Endodermal cell (in vitro differentiated cells): ENCODE results near the gene SERPINE1. TPM values are rescaled to one million over a fixed set of nuclear protein-coding genes. Genes with fewer than 3 reads are reported as not detected.

Source experiments
- DNase-seq: peaks from one replicate; pipeline ENCODE4 v3.0.0-alpha.2; 2017
- H3K27ac ChIP-seq: 2 replicates; pipeline ENCODE4 v1.5.1; 2013; ENCODE audit warnings: mild to moderate bottlenecking, low read depth, low read length, moderate library complexity
- H3K27me3 ChIP-seq: 2 replicates; pipeline ENCODE4 v1.6.1; 2013; ENCODE audit warnings: mild to moderate bottlenecking, low read length, moderate library complexity; ENCODE audit not compliant: insufficient read depth, control insufficient read depth, poor library complexity, severe bottlenecking
- H3K36me3 ChIP-seq: 2 replicates; pipeline ENCODE4 v1.7.0; 2013; ENCODE audit warnings: mild to moderate bottlenecking, low read length, moderate library complexity; ENCODE audit not compliant: control insufficient read depth, insufficient read depth
- H3K4me1 ChIP-seq: one replicate; pipeline ENCODE4 v1.7.0; 2013; ENCODE audit warnings: low read length; ENCODE audit not compliant: control insufficient read depth, insufficient read depth
- H3K4me3 ChIP-seq: 2 replicates; pipeline ENCODE4 v1.5.1; 2013; ENCODE audit warnings: mild to moderate bottlenecking, low read length, moderate library complexity
- H3K9ac ChIP-seq: 2 replicates; pipeline ENCODE4 v1.6.1; 2013; ENCODE audit warnings: mild to moderate bottlenecking, low read length, moderate library complexity; ENCODE audit not compliant: poor library complexity, severe bottlenecking; ENCODE audit errors: extremely low read depth
- H3K9me3 ChIP-seq: 2 replicates; pipeline ENCODE4 v1.6.1; 2013; ENCODE audit warnings: mild to moderate bottlenecking, low read length, moderate library complexity; ENCODE audit not compliant: control insufficient read depth
- H3K27ac Mint-ChIP-seq: 2 replicates; pipeline ENCODE4 v1.8.0; 2020; ENCODE audit warnings: mixed read lengths
- H3K27me3 Mint-ChIP-seq: 2 replicates; pipeline ENCODE4 v1.8.0; 2021; ENCODE audit warnings: mild to moderate bottlenecking, mixed read lengths; ENCODE audit not compliant: insufficient read depth
- H3K36me3 Mint-ChIP-seq: 2 replicates; pipeline ENCODE4 v1.8.0; 2020; ENCODE audit warnings: low read depth, mixed read lengths
- H3K4me1 Mint-ChIP-seq: 2 replicates; pipeline ENCODE4 v1.8.0; 2020; ENCODE audit warnings: mixed read lengths
- H3K4me3 Mint-ChIP-seq: 2 replicates; pipeline ENCODE4 v1.8.0; 2020; ENCODE audit warnings: mild to moderate bottlenecking, moderate library complexity, mixed read lengths
- H3K9me3 Mint-ChIP-seq: 2 replicates; pipeline ENCODE4 v1.8.0; 2020; ENCODE audit warnings: mild to moderate bottlenecking, mixed read lengths
- WGBS, 2 experiments: methylation state at CpG; one replicate each; pipeline versions ENCODE4 v1.1.5 to v1.1.7; 2013; ENCODE audit warnings: missing lambda C conversion rate in 2 of 2, mixed read lengths in 1 of 2; ENCODE audit not compliant: insufficient coverage in 1 of 2, insufficient read length in 1 of 2; 5-methylcytosine and 5-hydroxymethylcytosine counted together
- total RNA-seq, 2 donors: library from RNA; stranded (reverse); fragmentation: NEBNext Ultra II Directional in 1 of 2; extraction: Animal tissue kit (Norgen Biotek cat#: 25700) in 1 of 2; gene quantifications; 2 replicates in 1 of 2; 3 replicates in 1 of 2; pipeline ENCODE4 v1.2.1, GENCODE V29; 2021
- TF ChIP-seq, protein P1 (sequence below): fragments of 200-600 bp; sonication (generic); conservative IDR thresholded peaks from 2 replicates; pipeline ENCODE4 v1.5.0; 2021; ENCODE audit warnings: antibody characterized with exemption, mild to moderate bottlenecking

The SERPINE1 gene
- total RNA-seq, 2 donors from 2014 or later: 0.89 to 4.9 TPM

GRCh38 chr7:101169110-101169837, 42.4 kb downstream of the SERPINE1 start:
- H3K36me3 ChIP-seq: no peaks in the 10 kb centered on the region
- H3K9ac ChIP-seq: no peak overlapping the region
- no peak for DNase-seq
- H3K4me3 ChIP-seq: no peak overlapping the region
- peaks cover 26% of the 10 kb centered on the region for H3K4me1 Mint-ChIP-seq
- H3K9me3 ChIP-seq: no peaks in the 10 kb centered on the region
- peaks cover 99% of the 10 kb centered on the region for H3K27me3 ChIP-seq
- peaks cover 2% of the 10 kb centered on the region for H3K36me3 Mint-ChIP-seq
- no peak overlapping the region for H3K27ac ChIP-seq
- H3K4me1 ChIP-seq: peaks cover 5% of the 10 kb centered on the region
- TF ChIP-seq, protein P1, sequence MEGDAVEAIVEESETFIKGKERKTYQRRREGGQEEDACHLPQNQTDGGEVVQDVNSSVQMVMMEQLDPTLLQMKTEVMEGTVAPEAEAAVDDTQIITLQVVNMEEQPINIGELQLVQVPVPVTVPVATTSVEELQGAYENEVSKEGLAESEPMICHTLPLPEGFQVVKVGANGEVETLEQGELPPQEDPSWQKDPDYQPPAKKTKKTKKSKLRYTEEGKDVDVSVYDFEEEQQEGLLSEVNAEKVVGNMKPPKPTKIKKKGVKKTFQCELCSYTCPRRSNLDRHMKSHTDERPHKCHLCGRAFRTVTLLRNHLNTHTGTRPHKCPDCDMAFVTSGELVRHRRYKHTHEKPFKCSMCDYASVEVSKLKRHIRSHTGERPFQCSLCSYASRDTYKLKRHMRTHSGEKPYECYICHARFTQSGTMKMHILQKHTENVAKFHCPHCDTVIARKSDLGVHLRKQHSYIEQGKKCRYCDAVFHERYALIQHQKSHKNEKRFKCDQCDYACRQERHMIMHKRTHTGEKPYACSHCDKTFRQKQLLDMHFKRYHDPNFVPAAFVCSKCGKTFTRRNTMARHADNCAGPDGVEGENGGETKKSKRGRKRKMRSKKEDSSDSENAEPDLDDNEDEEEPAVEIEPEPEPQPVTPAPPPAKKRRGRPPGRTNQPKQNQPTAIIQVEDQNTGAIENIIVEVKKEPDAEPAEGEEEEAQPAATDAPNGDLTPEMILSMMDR: no peak
- H3K27ac Mint-ChIP-seq: no peak overlapping the region
- H3K9me3 Mint-ChIP-seq: peaks cover 2% of the 10 kb centered on the region
- 5% methylated on average over 17 of the region's 18 CpGs; no CpG with 5 or more reads in 1 of the 2 experiments for WGBS, 2 experiments
- peak overlapping the region; percentile 3 for H3K4me3 Mint-ChIP-seq
- H3K27me3 Mint-ChIP-seq: peaks cover 100% of the 10 kb centered on the region

DNA sequence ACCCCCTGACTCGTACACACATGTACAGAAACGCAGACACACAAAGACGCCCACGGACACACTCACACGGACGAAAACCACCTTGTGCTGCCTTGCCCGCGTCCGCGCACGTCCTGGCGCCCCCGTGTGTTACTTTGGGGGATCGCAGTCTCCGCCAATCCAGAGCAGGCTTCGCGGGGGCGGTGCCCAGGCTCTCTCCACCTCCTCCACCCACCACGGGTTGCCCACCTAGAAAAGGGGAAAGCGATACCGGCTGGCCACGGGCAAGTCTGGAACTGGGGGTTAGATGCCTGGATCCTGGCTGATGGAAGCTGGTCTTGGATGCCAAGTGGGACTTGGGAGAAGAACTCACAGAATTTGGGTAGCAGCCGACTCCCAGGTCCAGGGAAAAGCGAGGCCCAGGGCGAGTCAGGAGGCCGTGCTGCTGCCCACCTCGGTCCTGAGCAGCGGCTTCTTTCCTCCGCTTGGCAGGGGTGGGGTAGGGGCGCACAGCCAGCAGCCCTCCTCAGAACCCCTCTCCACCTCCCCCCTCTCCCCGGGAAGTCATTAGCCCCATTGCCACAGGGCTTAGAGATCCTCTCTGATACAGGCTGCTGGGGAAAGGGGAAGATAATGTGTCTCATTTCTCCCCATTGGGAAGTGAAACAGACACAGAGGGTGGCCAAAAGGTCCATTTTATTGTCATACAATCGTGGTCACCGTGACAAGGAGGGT, 43.1 kb downstream of the SERPINE1 start:
- no peak overlapping the region for H3K27ac Mint-ChIP-seq
- TF ChIP-seq, protein P1: peak; percentile 92
- H3K27me3 ChIP-seq: peaks cover 99% of the 10 kb centered on the region
- 2 to 3% methylated on average over 20 to 33 of the region's 33 CpGs for WGBS, 2 experiments
- H3K36me3 Mint-ChIP-seq: peaks cover 2% of the 10 kb centered on the region
- H3K4me1 ChIP-seq: peaks cover 3% of the 10 kb centered on the region
- H3K4me3 ChIP-seq: no peak overlapping the region
- H3K4me3 Mint-ChIP-seq: peak overlapping the region; percentile 3
- no peak overlapping the region for H3K9ac ChIP-seq
- H3K27ac ChIP-seq: no peak overlapping the region
- no peaks in the 10 kb centered on the region for H3K36me3 ChIP-seq
- H3K4me1 Mint-ChIP-seq: peaks cover 25% of the 10 kb centered on the region
- H3K9me3 ChIP-seq: no peaks in the 10 kb centered on the region
- peak; percentile 95 for DNase-seq
- peaks cover 100% of the 10 kb centered on the region for H3K27me3 Mint-ChIP-seq
- H3K9me3 Mint-ChIP-seq: peaks cover 2% of the 10 kb centered on the region

DNA sequence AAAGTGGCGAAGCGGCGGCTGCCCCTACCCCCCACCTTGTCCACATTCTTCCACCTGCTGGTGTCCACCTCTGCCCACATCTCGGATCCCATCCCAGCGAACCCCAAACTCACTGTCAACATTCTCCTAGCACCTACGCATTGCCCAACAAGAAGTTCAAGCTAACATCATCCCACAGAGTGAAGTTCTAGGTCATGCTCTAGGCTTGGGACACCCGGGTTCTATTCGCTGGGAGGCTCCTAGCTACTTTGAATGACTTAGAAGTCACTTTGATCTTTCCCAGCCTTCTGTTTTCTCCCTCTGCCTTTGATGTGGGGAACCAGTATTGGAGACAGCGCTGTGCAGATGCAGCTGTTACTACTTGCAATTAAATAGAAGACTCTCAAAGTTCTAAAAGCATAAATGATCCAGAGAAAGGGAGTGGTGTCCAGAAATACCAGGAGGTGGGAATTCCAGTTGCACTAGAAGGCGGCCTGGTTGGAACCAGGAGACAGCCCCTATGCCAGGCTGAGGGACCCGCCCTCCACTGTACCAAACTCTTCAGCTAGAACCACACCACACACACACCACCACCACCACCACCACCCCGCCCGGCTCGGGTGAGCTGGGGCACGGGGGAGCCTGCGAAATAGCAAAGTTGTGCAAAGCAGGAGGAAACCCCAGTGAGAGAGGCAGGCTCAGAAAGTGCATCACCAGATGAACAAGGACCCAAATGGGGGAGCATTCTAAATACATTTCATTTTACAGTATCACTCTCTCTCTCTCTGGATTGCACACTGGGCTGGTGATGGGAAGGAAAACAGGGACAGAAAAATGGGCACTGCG, 43.9 kb downstream of the SERPINE1 start:
- H3K9ac ChIP-seq: no peak overlapping the region
- peaks cover 3% of the 10 kb centered on the region for H3K4me1 ChIP-seq
- H3K9me3 ChIP-seq: no peaks in the 10 kb centered on the region
- Mint-ChIP-seq H3K36me3 (peaks cover 2% of the 10 kb centered on the region), H3K4me1 (peaks cover 21% of the 10 kb centered on the region), H3K27ac (no peak overlapping the region), H3K27me3 (peaks cover 100% of the 10 kb centered on the region), H3K4me3 (no peak overlapping the region), H3K9me3 (peaks cover 2% of the 10 kb centered on the region)
- H3K36me3 ChIP-seq: no peaks in the 10 kb centered on the region
- H3K4me3 ChIP-seq: no peak overlapping the region
- H3K27me3 ChIP-seq: peaks cover 100% of the 10 kb centered on the region
- TF ChIP-seq, protein P1: no peak
- no peak overlapping the region for H3K27ac ChIP-seq
- 9 to 11% methylated on average over 5 to 17 of the region's 17 CpGs for WGBS, 2 experiments
- DNase-seq: peak; percentile 51
